OCI-M2 (cell line): Measurements from ENCODE around the gene OPTN.

ENCODE experiments used
- DNase-seq: peaks from one replicate; lab custom pipeline; 2025; ENCODE audit not compliant: unreplicated experiment; lab: John Stamatoyannopoulos, UW

OPTN gene

GRCh38 chr10:13180788-13181187 is 80.8 kb downstream of the OPTN start:
- DNase-seq: no peak

GRCh38 chr10:13182424-13182823 is 82.5 kb downstream of the OPTN start:
- DNase-seq: no peak

GRCh38 chr10:13183625-13184024 is 83.7 kb downstream of the OPTN start:
- no peak for DNase-seq

DNA sequence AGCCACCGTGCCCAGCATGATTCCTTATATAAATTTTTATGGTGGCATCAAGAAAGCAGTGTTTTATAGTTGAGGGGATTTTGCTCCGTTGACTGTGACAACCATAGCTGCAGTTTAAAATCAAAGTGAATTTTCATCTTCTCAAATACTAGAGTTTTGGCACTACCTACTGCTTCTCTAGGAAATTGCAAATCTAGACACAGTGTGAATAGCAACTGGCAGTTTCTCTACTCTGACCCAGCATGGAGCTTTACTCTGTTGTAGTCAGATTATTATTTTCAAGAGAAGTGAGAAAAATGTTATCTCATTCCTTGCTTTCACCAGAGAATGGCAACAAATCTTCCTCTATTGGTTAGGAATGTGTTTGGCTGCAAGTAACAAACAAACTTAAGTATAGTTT is 84.3 kb downstream of the OPTN start:
- DNase-seq: no peak

DNA sequence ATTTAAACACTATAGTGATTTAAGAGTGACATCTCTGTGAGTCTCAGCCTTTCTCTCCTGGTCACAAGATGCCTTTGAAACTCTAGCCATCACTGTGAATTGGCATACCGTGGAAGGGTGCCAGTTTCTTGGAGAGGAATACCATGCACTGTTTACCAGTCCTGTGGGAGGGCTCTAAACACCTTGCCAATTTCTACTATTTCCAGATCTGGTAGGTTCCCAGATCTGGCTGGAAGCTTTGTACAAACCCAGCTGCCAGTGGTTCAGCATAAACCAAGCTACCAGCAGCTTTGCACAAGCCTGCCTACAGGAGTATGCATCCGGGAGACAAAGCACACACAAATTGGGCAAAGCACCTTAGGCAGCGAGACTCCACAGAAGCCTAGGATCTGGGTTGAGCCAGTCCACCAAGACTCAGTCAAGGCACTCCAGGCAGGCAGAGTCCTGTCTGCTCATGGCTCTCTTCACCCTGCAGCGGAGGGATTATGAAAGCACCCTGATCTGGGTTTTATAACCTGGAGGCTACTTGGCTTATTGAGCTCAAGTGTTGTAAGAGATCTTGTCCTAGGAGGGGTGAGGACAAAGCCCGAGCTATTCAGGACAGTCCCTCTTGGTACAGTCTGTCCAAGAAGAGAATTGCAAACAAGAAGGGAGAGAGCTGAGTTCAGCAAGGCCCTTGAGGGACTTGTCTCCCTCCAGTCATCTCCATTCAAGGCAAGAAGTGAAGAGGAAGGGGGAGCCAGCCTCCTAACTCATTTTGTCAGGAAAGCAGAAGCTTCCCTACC is 85.0 kb downstream of the OPTN start:
- DNase-seq: no peak

GRCh38 chr10:13187135-13187534 is 87.2 kb downstream of the OPTN start:
- no peak for DNase-seq
